CD4-positive, alpha-beta T cell treated with Interleukin-4 for 1 hour (primary cell): ENCODE results near the gene AQP9.

Experiments used
- DNase-seq, 2 donors: peaks; one replicate each; pipeline ENCODE4 v3.0.0-alpha.2; 2020 to 2022

Gene AQP9

GRCh38 chr15:58141894-58142293 lies 3.7 kb downstream of the AQP9 start:
- no peak for DNase-seq

DNA sequence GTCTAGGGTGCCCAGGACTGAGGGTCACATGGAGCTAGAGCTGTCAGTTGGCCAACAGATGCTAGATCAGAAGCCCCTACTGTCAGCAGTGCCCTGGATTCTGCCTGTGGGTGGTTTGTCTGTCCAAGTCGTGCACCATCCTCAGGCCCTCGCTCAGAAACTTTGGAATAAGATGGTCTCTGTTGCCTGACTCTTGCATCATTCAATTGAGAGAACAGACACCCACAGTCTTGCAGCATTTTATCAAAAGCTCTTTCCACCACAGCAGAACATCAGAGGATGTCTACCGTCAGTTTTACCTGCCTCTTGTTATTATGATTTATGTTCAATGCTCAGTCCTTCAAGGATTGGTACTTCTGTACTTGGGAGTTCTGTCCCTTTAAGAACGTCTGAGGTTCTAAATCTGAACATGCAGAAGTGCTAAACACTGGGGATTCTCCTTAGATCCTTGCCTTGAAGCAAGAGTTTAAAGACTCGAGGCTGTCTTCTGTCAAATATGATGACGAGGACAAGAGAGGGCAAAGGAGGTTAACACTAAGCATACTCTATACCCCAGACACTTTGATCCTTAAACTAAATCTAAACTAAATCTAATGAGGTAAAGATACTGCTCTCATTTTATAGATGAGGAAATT lies 4.8 kb downstream of the AQP9 start:
- no peak for DNase-seq

GRCh38 chr15:58145606-58146005 lies 7.4 kb downstream of the AQP9 start:
- DNase-seq, result no peak

GRCh38 chr15:58146211-58146610 lies 8.0 kb downstream of the AQP9 start:
- DNase-seq, result no peak

GRCh38 chr15:58146749-58147148 lies 8.6 kb downstream of the AQP9 start:
- DNase-seq, result peak; percentile 12 to 61

DNA sequence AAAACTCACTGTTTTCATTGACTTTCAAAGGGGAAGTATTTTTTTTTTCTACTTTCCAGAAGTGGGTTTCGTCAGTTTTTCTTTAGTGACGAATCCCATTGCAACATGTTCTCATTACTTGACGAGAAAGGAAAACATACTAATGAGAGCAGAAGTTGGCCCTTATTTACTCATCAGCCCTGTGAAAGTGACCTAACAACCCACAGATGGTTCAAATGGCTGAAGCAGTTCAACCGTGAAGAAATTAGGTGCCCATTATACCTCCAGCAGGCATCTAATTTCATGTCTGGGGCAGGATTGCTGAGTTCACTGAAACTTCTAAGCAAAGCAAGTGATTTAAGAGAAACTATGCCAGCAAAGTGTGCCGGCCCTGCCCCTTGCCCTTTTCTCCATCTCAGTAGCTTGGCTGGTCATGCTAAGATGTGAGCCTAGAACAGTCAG lies 9.0 kb downstream of the AQP9 start:
- DNase-seq, result peak in 1 of 2 donors; percentile 8

DNA sequence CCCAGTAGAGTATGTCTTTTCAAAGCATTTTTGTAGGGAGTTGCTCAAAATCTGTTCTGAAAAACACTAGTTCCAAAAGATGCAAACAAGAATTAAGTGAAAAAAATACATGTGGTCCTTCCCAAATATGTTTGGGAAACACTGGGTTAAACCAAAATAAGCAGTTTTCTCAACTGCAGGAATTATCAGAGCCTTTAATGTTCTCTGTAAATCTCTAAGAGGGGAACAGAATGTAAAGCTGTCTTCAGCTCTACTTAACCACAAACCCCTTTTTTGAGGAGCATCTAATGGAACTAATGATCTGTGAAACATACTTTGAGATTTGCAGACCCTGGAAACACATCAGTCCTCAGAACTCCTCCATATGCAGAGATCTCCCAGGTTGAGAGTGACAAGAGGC lies 9.9 kb downstream of the AQP9 start:
- DNase-seq, result no peak

DNA sequence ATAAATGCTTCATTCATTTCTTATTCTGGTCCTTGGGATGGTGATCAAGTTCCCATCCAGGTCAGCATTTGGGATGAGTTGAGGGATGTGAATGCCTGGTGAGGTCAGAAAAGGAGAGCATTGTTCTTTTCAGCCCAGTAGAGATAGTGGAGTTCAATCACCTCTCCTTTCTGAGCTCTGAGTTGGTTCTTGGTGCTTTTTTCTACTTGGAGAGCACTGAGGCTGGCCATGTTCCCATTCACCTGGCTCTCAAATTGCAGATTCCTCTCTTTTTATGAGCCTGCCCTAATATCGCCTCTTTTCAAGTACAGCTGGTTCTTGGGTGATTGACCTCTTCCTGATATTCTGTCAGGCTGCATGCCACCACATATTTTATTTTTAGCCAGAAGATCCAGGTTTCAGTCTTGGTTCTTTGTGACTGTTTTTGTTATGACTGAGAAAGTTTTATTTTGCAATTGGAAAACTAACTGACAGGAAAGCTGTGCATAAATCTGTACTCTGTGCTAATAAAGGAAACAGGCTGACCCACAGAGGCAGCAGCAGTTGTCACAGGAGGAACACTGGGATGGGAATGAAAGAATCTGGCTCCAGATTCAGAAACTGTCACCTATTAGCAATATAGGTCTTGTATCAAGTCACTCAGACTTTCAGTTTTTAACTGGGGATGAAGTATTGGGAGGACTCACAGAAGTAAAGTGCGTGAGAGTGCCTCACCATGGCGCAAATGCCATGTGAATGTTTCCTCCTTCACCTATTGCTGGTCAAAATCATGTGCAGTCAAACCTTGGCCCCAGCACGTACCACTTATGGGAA lies 10.7 kb downstream of the AQP9 start:
- DNase-seq, result no peak

GRCh38 chr15:58154769-58155168 lies 16.6 kb downstream of the AQP9 start:
- DNase-seq, result no peak

- no peak for DNase-seq
Measured at GRCh38 chr15:58159827-58160386, 21.7 kb downstream of the AQP9 start.

- DNase-seq, result no peak
Measured at GRCh38 chr15:58161436-58161930, 23.3 kb downstream of the AQP9 start.

DNA sequence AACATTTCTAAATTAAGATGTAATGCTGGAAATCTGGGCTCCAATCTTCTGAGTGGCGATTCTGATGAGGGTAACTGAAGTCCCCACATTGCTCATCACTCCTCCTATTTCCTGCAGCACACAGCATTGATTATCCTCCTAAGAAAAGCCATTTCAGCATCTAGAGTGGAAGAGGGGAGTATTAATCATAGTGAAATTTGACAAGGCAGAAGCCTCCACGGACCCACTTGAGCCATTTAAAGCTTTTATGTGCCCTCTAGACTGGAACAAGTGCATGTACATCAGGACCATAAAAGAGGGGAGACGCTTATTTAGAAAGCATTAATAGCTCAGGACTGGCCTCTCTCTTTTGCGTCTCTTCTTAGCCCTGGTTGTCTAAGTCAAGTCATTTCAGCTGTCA lies 25.8 kb downstream of the AQP9 start:
- DNase-seq, result no peak

GRCh38 chr15:58164926-58165325 lies 26.7 kb downstream of the AQP9 start:
- no peak for DNase-seq

DNA sequence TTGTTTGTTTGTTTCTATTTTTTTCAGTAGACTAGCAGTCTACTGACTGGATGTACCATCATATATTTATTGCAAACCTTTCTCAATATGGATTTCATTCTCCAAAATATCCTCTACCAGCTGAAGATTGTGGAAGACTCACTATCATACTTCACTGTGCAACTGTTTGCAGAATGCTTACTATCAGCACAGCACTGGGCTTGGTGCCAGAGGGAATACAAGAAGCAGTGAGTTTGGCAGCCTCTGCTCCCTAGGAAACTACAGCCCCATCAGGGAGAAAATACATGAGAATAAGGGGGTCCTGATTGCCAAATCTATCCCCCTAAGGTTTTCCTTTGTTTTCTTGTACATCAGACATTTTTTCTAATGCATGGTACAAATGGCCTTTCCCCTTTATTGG lies 27.5 kb downstream of the AQP9 start:
- DNase-seq, result no peak

GRCh38 chr15:58167095-58167691 lies 29.0 kb downstream of the AQP9 start:
- DNase-seq, result no peak

DNA sequence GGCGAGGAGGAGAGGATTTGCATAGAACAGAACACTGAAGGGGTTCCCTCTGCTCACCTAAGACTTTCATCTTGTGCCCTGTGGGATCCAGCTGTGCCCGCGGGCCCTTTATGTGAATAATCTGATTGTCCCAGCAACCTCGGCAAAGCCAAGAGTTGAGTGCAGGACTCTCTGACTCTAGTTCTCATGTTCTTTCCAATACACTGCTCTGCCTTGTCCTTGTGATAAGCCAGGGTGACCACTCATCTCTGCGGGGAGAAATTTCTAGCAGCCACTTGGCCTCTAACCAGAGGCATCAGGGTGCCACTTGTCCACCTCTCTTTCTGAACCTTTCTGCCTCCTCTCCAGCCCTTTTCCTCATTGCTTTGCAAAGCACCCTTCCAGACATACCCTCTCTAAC lies 31.8 kb downstream of the AQP9 start:
- no peak for DNase-seq

DNA sequence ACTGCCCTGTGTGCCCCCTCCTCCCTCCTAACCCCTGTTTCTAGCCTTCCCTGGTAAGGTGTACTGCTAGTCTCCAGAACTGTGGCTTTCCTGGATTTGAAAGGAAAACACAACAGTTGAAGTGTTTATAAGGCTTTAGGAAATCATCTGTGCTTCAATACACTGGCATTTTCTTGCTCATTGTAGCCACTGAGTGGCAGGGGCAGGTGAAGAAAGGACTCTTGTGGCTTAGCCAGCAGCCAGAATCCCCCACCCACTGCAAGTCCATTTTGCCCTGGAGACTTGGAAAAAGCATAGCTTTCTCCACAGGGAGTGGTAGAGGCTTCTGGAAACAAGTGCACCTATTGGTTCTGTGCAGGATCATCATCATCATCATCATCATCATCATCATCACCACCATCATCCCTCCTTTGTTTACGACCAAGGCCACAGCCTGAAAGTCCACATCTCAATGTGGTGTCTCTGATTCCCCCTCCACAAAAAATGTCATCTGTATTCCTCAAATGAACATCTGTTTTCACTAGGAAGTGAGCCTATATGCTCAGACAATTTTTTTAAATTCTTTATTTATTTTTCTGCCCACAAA lies 33.4 kb downstream of the AQP9 start:
- DNase-seq, result no peak

DNA sequence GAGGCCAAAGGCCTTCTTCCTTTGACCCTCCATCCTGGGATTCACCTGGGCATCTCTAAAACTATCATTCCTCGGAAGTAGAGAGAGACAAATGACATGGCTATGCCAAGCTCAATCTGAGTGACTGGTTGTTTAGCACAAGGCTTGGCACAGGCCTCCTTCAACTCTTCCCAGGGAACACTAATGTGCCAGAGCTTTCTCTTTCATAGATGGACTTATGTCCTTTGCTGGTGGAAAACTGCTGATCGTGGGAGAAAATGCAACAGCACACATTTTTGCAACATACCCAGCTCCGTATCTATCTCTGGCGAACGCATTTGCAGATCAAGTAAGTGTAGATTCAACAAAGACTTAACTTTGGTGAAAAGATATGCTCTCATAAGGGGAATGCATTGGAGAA lies 36.5 kb downstream of the AQP9 start:
- no peak for DNase-seq

DNA sequence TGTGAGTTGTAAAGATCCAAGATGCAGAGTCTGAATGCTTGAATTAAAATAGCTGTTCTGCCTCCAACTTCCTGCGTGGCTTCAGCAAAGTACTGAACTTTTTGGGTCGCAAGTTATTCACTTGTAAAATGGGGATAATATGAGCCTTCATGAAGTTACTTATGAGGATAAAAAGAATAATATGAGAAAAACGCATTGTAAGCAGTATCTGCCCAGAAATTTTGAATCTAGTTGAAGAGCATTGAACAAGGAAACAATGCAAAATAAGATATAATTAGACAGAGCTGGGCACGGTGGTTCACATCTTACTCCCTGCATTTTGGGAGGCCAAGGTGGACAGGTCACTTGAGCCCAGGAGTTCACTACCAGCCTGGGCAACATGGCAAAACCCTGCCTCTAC lies 37.8 kb downstream of the AQP9 start:
- DNase-seq, result no peak

- DNase-seq, result no peak
Measured at GRCh38 chr15:58178668-58179067, 40.5 kb downstream of the AQP9 start.

- no peak for DNase-seq
Measured at GRCh38 chr15:58179206-58179605, 41.0 kb downstream of the AQP9 start.

- DNase-seq, result no peak
Measured at GRCh38 chr15:58179741-58180381, 41.7 kb downstream of the AQP9 start.
